ENCODE results near the gene ARPIN.

DNA sequence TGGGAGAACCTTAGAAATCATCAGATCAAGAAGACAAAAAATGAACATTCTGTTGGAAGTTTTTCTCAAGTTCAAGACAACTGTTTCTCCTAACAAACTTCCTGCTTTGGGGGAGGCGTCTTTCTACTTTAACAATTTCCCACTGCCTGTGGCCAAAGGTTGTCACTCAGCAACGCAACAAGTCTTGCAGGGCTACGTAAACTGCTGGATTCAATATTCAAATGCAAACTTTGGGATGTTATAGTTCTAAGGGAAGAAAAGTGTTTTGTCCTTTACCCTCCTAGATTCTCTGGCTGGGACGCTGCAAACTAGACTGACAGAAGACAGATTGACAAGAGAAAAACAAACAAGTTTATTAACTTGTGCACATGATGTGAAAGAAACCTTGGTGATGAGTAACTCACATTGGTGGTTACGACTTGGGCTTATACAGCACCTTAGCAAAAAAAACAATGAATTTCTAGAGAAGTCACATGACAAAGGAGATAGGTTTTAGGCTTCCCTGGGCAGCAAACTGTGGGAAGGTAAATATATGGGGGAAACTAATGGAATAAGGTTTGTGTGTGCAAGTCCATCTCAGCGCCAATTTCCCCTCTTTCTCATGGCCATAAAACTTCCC lies 34.0 kb upstream of the ARPIN start:
- TF ChIP-seq, protein P1, sequence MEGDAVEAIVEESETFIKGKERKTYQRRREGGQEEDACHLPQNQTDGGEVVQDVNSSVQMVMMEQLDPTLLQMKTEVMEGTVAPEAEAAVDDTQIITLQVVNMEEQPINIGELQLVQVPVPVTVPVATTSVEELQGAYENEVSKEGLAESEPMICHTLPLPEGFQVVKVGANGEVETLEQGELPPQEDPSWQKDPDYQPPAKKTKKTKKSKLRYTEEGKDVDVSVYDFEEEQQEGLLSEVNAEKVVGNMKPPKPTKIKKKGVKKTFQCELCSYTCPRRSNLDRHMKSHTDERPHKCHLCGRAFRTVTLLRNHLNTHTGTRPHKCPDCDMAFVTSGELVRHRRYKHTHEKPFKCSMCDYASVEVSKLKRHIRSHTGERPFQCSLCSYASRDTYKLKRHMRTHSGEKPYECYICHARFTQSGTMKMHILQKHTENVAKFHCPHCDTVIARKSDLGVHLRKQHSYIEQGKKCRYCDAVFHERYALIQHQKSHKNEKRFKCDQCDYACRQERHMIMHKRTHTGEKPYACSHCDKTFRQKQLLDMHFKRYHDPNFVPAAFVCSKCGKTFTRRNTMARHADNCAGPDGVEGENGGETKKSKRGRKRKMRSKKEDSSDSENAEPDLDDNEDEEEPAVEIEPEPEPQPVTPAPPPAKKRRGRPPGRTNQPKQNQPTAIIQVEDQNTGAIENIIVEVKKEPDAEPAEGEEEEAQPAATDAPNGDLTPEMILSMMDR (IDR thresholded peaks at IDR 0.05; ENCODE audit: low read depth, low read length), result no peak
- TF ChIP-seq POLR2A (IDR thresholded peaks at IDR 0.05; ENCODE audit: extremely low read depth, insufficient read length), result no peak

Data from NB4 (cell line).